ENCODE measurements around the gene PLIN1. TPM values are rescaled to one million over a fixed set of nuclear protein-coding genes. Genes with fewer than 3 reads are reported as not detected.

PLIN1 gene
- total RNA-seq, 1 donor from 2014 or later: 1.6 TPM

GRCh38 chr15:89629829-89630228 lies 49.3 kb downstream of the PLIN1 start:
- Histone ChIP-seq H3K27me3 (ENCODE audit: low read depth) (no peaks in the 10 kb centered on the region), H3K4me3 (no peak overlapping the region), H3K27ac (replicated peaks) (no peak overlapping the region), H3K9me3 (replicated peaks) (no peaks in the 10 kb centered on the region), H3K36me3 (peaks cover 55% of the 10 kb centered on the region), H3K4me1 (no peaks in the 10 kb centered on the region)
- intact Hi-C loops (cut with micrococcal nuclease): no loop called here
- TF ChIP-seq CTCF (IDR thresholded peaks at IDR 0.05; ENCODE audit: borderline replicate concordance): no peak
- no peak for DNase-seq

DNA sequence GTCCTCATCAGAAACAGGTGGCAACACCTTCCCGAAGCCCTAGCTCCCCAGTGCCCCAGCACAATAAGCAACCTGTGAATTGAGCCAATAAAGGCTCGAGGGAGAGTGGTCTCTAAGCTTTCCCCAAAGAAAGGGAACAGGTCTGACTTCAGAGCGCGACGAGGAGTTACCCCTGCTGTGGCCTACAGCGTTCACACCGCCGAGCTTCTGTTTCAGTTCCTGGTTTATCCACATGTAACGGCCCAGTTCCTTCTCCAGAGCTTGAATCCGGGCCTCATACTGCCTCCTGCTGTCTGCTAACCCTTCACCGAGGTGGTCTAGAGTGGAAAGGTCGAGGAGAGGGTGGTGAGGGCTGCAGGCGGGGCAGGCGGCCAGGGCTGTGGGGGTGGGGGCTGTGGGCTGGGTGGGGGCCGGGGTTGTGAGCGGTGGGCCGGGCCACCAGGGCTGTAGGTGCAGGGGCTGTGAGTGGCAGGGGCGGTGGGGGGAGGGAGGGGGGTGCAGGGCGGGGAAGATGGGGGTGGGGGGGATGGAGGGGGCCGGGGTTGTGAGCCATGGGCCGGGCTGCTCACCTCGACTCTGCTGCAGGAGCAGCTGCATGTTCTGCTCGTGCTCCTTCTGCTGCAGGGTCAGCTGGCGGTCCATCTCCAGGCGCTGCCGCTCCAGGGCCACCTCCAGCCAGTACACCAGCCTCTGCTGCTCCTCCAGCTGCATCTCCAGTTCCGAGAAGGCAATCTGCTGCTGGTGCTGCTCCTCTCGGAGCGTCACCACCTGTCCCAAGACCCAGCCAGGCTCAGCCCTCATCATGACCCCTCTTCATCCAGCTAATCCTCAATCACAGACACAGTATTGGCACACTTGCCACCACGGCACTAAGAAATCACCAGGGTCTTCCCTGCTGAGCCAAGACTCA lies 50.1 kb downstream of the PLIN1 start:
- TF ChIP-seq CTCF (IDR thresholded peaks at IDR 0.05; ENCODE audit: borderline replicate concordance): no peak
- no peak for DNase-seq
- intact Hi-C loops (cut with micrococcal nuclease): no loop called here
- Histone ChIP-seq H3K36me3 (peaks cover 55% of the 10 kb centered on the region), H3K4me1 (no peaks in the 10 kb centered on the region), H3K4me3 (no peak overlapping the region), H3K27ac (replicated peaks) (no peak overlapping the region), H3K27me3 (ENCODE audit: low read depth) (no peaks in the 10 kb centered on the region), H3K9me3 (replicated peaks) (no peaks in the 10 kb centered on the region)

GRCh38 chr15:89628301-89628700 lies 50.9 kb downstream of the PLIN1 start:
- no peak for TF ChIP-seq CTCF (IDR thresholded peaks at IDR 0.05; ENCODE audit: borderline replicate concordance)
- H3K4me1 ChIP-seq: no peaks in the 10 kb centered on the region
- DNase-seq: no peak
- no peak overlapping the region for H3K27ac ChIP-seq (replicated peaks)
- intact Hi-C loops (cut with micrococcal nuclease): no loop called here
- no peaks in the 10 kb centered on the region for H3K9me3 ChIP-seq (replicated peaks)
- H3K27me3 ChIP-seq (ENCODE audit: low read depth): no peaks in the 10 kb centered on the region
- peaks cover 47% of the 10 kb centered on the region for H3K36me3 ChIP-seq
- no peak overlapping the region for H3K4me3 ChIP-seq

DNA sequence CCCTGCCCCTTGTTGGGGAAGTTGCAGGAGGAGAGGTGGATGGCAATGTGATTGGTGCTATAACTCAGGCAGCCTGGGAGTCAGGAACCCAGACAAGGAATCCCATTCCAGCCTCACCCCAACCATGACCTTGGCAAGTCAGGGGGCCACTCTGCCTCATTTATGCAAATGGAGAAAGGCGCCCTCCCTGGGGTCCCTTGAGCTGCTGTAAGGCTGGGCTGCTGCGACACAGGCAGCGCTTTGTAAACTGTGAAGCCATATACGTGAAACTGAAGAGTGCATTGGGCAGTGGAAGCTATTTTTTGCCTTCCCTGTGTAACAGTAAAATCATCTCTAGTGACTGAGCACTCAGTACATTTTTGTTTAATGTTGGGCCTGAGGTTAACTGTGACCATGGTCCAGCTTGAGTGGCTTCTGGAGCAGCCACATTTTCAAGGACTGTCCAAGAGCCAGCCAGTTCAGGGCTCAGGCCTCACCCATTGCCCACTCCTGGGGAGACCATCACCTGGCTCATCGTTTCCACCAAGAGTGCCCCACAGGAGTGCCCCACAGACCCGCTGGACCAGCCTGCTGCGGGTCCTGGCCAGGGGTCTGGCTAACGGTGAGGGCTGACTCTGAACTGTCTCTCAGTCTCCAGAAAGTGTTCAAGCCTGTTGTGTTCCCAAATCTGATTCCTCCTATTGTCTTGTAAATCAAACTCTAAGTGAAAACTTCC lies 51.8 kb downstream of the PLIN1 start:
- no peak overlapping the region for H3K27ac ChIP-seq (replicated peaks)
- no peak overlapping the region for H3K4me3 ChIP-seq
- H3K9me3 ChIP-seq (replicated peaks): no peaks in the 10 kb centered on the region
- intact Hi-C loops (cut with micrococcal nuclease): no loop called here
- no peak for DNase-seq
- H3K36me3 ChIP-seq: peaks cover 40% of the 10 kb centered on the region
- TF ChIP-seq CTCF (IDR thresholded peaks at IDR 0.05; ENCODE audit: borderline replicate concordance): no peak
- H3K27me3 ChIP-seq (ENCODE audit: low read depth): no peaks in the 10 kb centered on the region
- no peaks in the 10 kb centered on the region for H3K4me1 ChIP-seq

GRCh38 chr15:89625716-89626115 lies 53.5 kb downstream of the PLIN1 start:
- H3K36me3 ChIP-seq: peaks cover 23% of the 10 kb centered on the region
- intact Hi-C loops (cut with micrococcal nuclease): no loop called here

More at GRCh38 chr15:89625716-89626115, 53.5 kb downstream of the PLIN1 start:
- Histone ChIP-seq H3K27ac (replicated peaks) (no peak overlapping the region), H3K4me3 (no peak overlapping the region), H3K9me3 (replicated peaks) (no peaks in the 10 kb centered on the region), H3K27me3 (ENCODE audit: low read depth) (no peaks in the 10 kb centered on the region), H3K4me1 (no peaks in the 10 kb centered on the region)
- DNase-seq: no peak
- no peak for TF ChIP-seq CTCF (IDR thresholded peaks at IDR 0.05; ENCODE audit: borderline replicate concordance)
